ENCODE measurements around the gene SLC37A3.
"Not testable (repeated sequence)": the region's sequence is repeated elsewhere in the genome, so short reads cannot be mapped to it uniquely, and the experiment has no call there.

The SLC37A3 gene, protein sequence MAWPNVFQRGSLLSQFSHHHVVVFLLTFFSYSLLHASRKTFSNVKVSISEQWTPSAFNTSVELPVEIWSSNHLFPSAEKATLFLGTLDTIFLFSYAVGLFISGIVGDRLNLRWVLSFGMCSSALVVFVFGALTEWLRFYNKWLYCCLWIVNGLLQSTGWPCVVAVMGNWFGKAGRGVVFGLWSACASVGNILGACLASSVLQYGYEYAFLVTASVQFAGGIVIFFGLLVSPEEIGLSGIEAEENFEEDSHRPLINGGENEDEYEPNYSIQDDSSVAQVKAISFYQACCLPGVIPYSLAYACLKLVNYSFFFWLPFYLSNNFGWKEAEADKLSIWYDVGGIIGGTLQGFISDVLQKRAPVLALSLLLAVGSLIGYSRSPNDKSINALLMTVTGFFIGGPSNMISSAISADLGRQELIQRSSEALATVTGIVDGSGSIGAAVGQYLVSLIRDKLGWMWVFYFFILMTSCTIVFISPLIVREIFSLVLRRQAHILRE

DNA sequence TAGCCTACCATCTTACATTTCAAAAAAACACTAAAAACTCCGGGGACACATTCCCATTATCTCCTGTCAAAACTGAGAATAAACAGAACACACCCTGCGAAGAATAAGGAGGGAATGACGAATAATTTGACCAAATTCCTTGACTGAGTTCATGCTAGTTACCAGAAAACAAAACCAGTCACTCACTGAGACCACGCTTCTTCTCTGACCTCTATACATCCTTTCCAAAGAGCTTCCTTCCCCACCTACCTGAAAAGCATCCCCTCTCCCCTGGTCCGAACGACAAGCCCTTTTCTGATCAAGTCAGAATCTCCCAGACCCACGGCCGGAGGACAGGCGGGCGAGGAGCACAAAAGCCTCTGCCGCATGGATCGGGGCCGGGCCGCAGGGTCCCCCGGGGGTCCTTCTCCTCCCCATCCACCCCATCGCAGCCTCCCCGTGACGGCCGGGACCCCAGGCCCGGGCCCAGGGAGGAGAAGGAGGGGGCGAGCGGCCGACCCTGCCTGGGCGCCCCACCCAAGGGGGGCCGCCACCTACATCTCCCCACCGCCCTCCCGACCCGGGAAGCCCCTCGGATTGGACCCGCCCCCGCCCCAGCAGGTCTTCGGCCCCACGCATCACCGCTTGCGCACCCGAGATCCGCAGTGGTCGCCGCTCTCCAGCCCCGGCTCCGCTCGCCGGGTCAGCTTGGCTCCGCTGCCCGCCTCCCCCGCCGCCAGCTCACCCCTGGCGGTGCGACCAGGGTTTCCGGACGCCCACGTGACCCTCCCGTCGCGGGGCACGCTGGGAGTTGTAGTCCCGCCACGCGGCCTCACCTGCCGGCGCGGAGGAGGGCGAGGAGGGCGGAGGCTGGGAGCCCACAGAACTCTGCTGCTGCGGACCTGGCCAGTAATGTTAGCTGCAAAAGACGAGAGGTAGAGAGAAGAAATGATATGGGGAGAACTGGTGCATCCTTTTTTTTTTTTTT is at the start of gene SLC37A3:
Gene SLC37A3 (minus strand): TSS at position 747 of the 967 bp plus-strand sequence. CDS start 16,004 bp downstream, outside the sequence.
- DNase-seq (ENCODE audit: low read depth, low spot score): peak; percentile 93

DNA sequence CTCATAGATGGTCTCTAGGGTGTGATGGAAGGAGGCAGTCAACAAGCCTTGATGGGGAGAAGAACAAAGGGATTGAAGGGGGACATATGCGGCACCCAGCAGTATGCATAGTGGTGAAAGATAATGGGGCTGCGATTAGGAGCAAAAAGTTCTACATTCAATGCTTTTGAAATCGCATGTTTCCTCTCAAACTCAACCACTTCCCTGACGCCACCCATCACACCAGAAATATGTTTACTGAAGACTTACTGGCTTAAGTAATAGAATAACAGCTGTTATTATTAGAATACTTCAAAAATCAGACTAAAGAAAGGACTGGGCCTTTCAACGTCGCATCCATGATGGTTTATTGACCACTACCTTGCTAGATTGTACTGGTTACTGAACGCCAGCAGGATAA is 49.5 kb upstream of the SLC37A3 start:
- DNase-seq (ENCODE audit: low read depth, low spot score): no peak

DNA sequence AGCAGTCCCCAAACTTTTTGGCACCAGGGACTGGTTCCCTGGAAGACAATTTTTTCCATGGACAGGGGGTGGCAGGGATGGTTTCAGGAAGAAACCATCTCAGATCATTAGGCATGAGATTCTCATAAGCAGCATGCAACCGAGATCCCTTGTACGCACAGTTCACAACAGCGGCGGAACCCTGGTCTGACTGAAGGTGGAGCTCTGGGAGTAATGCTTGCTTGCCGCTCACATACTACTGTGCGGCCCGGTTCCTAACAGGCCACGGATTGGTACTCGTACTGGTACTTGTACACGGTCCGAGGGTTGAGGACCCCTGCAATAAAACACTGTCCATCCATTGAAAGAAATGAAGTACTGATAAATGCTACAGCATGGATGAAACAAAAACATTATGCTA is 48.1 kb upstream of the SLC37A3 start:
- DNase-seq (ENCODE audit: low read depth, low spot score): no peak

DNA sequence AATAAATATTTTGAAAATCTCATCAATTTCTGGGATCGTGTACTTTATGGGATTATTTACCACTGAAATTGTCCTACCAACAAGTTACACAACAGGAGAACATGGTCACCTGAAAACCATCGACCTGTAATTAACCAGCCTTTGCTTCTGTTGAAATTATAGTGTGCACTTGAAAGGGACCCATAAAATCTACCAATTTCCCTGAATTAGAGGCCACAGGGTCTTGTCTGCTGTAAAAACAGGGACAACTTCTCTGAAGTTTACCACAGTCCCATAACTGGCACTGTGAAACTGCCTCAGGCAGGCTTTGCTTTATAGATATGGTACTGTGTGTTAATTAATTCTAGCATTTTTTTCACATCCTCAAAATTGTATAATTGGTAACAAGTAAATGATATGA is 43.2 kb upstream of the SLC37A3 start:
- DNase-seq (ENCODE audit: low read depth, low spot score): no peak

DNA sequence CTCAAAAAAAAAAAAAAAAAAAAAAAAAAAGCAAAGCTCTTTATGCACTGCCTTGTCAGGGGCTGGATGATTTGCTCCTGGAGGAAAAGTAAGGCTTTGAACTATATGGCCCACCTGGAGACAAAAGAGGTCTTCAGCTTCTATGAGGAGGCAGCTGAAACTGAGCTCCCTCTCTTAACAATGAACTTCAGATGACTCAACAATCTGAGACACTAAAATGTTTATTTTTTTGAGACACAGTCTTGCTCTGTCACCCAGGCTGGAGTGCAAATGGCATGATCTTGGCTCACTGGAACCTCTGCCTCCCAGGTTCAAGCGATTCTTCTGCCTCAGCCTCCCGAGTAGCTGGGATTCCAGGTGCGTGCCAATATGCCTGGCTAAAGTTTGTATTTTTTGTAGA is 42.3 kb upstream of the SLC37A3 start:
- DNase-seq (ENCODE audit: low read depth, low spot score): no peak

DNA sequence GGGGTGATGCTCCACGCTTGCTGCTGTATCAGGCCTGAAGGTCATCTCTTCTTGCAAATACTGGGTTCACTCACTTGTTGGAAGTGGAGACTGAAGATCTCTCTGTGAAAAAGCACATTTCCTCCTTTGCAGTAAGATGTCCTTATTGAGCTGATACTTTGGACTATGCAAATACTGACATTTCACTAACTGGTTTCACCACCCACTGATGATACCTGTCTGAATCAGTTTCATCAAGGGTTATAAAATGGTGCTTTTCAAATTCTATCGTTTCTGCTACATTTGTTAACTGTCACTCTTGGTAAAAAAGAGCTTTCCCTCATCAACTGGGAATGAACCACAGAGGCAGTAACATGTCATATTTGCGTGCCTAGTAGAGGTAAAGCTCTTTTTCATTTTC is 41.0 kb upstream of the SLC37A3 start:
- DNase-seq (ENCODE audit: low read depth, low spot score): no peak

DNA sequence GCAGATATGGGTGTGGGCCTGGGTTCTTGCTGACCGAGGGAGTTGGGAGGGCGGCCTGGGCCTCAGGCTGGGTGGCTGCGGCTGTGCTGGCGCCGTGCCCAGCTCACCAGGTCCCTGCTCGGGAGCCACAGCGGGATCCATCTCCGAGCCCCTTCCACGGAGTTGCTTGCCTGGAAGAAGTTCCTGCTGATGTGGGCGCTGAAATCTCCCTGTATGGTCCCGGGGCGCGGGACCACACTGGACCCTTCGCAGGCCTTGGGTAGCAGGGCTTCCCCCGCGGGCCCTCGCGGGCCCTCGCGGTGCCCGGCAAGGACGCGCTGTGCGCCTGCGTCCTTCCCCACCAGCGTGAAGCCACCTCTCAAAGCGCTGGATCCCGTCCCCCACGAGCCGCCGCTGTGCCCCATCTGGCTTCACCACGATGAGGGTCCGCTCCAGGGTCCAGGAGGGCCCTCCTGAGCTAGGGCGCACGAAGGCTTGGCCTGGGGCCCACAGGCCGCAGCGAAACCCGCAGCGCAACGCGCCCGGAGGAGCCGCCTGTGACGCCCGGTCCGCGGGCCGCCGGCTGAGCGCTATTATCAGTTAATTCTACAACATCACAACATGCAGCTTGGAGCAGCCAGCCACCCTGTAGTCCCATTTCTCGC is 37.0 kb upstream of the SLC37A3 start:
- peak; percentile 6 for DNase-seq (ENCODE audit: low read depth, low spot score)

DNA sequence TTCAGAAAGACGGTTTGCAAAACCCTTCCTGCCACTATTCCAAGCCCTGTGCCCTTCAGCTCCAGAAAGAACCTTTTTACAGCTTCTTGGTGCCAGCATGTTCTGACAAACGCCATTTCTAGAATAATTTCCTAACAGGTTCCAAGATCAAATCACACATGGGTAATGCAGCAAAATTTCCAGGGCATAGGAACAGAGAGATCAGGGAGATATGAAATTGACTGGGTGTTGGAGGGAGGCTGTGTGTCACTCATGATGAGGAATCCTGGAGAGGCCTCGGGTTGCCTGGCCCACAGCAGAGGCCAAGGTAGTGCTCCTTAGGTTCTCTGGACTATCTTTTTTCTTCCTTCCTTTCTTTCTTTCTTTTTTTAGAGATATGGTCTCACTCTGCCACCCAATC is 35.1 kb upstream of the SLC37A3 start:
- DNase-seq (ENCODE audit: low read depth, low spot score): no peak

DNA sequence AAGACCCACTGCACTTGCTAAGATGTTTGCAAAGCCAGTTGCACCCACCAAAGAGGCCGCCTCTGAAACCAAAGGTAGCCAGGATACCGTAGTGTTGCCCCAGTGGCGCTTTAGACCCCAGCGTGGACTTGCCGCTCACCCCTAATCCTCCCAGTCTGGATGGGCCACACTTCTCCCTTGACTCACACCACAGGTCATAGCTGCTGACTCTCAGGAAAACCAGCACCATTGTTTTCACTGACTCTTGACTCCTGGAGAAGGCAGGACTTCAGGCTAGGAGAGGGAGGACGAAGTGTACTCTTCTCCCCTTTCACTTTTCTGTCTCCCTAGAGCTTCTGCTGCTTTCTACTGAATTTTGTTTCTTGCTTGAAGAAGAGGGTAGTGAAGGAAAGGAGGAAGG is 27.8 kb upstream of the SLC37A3 start:
- DNase-seq (ENCODE audit: low read depth, low spot score): no peak

DNA sequence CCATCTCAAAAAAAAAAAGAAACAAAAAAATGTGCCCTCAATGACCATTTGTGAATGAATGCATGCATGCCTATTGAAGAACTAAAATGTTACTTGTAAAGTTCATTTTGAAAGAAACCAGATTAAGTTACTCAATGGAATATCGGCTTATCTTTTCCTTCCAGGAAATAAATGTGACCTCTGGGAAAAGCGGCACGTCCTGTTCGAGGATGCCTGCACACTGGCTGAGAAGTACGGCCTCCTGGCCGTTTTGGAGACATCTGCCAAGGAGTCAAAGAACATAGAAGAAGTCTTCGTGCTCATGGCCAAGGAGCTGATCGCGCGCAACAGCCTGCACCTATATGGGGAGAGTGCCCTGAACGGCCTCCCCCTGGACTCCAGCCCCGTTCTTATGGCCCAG is 27.4 kb upstream of the SLC37A3 start:
- DNase-seq (ENCODE audit: low read depth, low spot score): no peak

DNA sequence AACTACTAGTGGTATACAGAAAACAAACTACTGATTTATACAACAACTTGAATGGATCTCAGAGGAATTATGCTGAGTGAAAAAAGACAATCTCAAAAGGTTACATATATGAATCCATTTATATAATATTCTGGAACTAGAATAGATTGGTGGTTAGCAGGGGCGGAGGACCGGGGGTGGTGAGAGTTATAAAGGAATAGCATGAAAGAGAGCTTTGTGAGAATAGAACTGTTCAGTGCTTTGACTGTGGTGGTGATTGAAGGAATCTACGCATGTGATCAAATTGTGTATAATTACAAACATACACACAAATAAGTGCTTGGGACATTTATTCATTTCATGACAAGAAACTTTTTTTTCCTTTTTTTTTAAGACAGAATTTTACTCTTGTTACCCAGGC is 25.2 kb upstream of the SLC37A3 start:
- no peak for DNase-seq (ENCODE audit: low read depth, low spot score)

DNA sequence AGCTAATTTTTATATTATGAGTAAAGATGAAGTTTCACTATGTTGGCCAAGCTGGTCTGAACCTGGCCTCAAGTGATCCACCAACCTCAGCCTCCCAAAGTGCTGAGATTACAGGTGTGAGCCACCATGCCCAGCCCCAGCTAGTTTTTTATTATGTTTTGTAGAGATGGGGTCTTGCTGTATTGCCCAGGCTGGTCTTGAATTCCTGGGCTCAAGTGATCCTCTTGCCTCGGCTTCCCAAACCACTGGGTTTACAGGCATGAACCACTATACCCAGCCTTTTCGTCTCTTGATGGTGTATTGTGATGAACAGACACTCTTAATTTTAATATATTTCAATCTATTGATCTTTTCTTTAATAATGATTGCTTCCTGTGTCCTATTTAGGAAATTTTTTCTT is 23.2 kb upstream of the SLC37A3 start:
- no peak for DNase-seq (ENCODE audit: low read depth, low spot score)

DNA sequence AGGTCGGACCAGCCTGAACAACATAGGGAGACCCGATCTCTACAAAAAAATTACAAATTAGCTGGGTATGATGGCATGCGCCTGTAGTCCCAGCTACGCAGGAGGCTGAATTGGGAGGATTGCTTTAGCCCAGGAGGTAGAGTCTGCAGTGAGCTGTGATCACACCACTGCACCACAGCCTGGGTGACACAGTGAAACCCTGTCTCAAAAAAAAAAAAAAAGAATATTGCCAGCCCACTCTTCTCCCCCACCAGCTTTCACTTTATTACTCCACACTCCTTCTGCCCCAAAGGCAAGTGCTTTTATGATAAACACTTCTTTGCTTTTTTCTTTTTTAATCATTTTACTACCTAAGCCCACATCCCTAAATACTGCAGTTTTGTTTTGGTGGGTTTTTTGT is 20.3 kb upstream of the SLC37A3 start:
- no peak for DNase-seq (ENCODE audit: low read depth, low spot score)

DNA sequence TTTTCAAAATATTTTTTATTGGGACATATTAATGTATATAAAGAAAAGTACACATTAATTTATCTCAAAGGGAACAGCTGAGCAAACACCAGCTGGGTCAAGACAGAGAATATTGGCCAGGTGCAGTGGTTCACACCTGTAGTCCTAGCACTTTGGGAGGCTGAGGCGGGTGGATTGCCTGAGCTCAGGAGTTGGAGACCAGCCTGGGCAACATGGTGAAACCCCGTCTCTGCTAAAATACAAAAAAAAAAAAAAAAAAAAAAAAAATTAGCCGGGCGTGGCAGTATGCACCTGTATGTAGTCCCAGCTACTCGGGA is 19.8 kb upstream of the SLC37A3 start:
- DNase-seq (ENCODE audit: low read depth, low spot score): not testable (repeated sequence)

DNA sequence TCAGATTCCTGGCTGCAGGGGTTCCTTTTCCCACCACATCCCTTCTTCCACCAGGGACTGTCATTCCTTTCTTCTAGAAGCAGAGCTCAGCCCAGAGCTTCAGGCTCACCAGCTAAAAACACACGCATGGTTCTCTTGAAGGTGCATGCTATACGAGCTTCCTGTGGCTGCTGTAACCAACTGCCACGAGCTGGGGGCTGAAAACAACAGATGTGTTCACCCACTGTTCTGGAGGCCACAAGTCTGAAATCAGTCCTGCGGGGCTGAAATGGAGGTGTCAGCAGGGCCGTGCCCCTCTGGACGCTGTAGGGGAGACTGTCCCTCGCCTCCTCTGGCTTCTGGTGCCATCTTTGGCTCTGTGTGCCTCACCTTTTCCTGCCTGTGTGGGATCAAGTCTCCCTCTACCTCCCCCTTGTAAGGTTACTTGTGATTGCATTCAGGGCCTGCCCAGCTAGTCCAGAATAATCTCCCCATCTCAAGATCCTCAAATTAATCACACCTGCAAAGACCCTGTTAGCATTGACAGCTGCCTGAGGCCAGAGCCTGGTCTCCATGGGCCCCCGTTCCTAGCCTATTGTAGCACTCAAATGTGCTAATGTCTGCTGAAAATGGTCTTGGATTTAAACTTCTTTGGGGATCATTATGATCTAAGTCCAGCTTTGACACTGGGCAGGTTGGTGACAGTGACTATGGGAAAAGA is 19.3 kb upstream of the SLC37A3 start:
- DNase-seq (ENCODE audit: low read depth, low spot score): no peak

DNA sequence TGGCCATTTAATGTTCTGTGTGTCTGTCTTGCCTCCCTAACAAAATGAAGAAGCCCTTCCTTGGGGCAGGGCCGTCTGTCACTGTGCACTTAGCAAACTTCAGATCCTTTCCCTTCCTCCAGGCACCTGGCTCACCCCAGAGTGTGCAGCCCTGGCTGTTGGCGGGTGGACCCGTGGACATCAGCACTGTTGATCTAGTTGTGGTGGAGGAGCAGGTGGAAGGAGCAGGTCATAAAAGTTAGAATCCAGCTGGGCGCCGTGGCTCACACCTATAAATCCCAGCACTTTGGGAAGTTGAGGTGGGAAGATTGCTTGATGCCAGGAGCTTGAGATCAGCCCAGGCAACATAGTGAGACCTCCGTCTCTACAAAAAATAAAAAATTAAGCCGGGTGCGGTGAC is 18.2 kb upstream of the SLC37A3 start:
- DNase-seq (ENCODE audit: low read depth, low spot score): no peak

DNA sequence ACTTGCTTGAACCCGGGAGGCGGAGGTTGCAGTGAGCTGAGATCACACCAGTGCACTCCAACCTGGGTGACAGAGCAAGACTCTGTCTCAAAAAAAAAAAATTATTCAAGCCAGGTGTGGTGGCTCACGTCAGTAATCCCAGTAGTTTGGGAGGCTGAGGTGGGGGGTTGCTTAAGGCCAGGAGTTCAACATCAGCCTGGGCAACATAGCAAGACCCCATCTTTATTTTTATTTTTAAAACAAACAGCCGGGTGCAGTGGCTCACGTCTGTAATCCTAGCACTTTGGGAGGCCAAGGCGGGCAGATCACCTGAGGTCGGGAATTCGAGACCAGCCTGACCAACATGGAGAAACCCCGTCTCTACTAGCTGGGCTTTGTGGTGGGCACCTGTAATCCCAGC is 17.5 kb upstream of the SLC37A3 start:
- DNase-seq (ENCODE audit: low read depth, low spot score): not testable (repeated sequence)

DNA sequence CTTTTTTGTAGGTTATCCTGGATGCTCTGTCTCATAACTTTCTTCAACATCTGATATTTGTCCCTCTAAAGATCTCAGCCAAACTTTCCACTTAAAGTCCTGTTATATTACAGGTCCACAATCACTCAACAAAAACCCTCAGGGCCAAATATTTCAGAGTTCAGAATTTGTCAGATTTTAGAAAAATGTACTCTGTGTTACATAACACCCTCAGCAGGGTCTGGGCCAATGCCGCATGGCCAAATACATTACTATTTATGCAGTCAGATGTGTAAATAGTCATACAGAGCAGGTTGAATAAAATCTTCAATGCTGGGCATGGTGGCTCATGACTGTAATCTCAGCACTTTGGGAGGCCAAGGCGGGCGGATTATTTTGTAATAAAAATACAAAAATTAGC is 17.0 kb upstream of the SLC37A3 start:
- DNase-seq (ENCODE audit: low read depth, low spot score): no peak

DNA sequence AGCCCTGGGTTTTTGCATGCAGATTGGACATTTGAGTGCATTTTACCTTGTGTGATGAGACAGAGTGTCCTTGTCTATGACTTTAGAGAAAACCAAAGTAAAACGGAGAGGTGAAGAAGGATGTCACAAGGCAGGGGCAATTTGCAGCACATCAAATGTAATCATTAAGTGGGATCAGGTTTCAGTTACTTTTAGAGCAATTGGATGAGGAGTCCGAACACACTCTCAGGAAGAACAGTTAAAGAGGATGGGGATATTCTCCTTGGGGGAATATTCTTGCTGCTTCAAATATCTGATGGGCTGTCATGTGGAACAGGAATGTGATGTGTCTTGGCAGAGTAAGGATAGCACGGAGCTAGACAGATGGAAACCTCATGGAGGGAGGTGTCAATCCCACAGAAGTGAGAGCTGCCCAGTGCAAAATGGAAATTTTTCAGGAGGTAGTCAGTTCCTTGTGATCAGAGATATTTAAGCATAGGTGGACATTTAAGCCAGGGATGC is 6.3 kb upstream of the SLC37A3 start:
- DNase-seq (ENCODE audit: low read depth, low spot score): peak; percentile 57

DNA sequence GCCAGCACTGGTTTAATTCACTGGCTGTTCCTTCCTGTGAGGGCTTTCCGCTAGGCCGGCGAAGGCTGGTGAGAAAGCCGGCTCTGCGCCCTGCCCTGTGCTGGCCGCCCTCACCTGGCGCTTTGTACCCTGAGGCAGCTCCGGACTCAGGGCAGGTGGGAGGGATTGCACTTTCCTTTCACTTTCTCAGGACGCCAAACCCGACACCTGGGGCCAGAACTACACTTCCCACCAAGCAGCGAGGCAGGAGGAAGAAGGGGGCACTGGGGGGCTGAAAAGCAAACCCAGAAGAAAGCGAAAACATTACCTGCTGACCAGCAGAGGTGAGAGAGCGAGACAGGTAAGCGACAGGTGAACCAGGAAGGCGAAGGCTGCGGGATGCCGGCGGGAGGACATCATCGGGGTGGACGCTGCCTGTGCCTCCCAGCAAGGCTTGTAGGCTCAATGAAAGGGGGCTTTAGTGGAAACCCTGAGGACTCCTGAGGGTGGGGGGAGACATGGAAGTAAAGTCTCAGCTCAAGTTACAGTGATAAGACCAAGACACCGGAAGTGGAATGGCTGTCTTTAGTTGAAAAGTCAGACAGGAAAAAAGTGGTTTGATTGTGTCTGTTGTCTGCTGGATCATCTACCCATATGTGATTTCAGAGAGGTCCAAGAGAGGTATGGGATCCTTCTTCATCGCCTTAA is 5.7 kb upstream of the SLC37A3 start, which contains the start of gene RAB19:
Gene RAB19 (plus strand): TSS at position 181 of the 687 bp plus-strand sequence. CDS start 3,589 bp downstream, outside the sequence.
- no peak for DNase-seq (ENCODE audit: low read depth, low spot score)

Measured in astrocyte of the hippocampus (primary cell).